ENCODE measurements around the gene CAMKMT.

DNA sequence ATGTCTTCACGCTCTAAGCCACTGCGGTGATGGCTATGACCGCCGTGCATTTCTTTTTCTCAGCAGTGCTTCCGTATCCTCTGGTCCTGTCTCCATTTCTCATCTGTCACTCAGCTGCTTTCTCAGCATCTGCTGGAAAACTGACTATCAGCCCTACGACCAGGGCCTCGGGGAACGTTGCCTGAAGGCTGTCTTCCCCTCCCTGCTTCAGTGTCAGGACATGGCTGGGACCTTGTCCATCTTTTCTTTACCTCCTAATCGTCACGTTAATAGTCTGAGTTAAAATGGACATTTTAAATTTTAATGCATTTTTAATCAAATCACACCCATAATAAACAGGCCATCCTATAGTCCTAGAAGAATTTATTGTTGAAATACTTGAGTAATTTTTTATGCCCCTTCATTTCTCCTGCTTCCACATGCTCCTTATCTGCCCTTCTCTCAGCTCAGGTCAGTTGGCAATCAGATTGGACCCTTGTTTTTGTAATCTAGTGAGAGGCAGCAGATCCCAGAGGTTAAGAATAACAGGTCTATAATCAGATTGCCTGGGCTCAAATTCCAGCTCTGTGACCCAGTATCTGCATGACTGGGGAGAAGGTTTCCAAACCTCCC, 329.5 kb downstream of the CAMKMT start:
- TF ChIP-seq, protein P1, sequence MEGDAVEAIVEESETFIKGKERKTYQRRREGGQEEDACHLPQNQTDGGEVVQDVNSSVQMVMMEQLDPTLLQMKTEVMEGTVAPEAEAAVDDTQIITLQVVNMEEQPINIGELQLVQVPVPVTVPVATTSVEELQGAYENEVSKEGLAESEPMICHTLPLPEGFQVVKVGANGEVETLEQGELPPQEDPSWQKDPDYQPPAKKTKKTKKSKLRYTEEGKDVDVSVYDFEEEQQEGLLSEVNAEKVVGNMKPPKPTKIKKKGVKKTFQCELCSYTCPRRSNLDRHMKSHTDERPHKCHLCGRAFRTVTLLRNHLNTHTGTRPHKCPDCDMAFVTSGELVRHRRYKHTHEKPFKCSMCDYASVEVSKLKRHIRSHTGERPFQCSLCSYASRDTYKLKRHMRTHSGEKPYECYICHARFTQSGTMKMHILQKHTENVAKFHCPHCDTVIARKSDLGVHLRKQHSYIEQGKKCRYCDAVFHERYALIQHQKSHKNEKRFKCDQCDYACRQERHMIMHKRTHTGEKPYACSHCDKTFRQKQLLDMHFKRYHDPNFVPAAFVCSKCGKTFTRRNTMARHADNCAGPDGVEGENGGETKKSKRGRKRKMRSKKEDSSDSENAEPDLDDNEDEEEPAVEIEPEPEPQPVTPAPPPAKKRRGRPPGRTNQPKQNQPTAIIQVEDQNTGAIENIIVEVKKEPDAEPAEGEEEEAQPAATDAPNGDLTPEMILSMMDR (IDR thresholded peaks at IDR 0.05 in 4 of 5, conservative IDR thresholded peaks at IDR 0.05 in 1 of 5), result no peak
- TF ChIP-seq POLR2A (IDR thresholded peaks at IDR 0.05), result no peak

Data from gastrocnemius medialis (tissue), 4 donors.